GM23338 (cell line): ENCODE measurements around the gene GBX1. TPM values are rescaled to one million over a fixed set of nuclear protein-coding genes. Genes with fewer than 3 reads are reported as not detected.

Source experiments
- ATAC-seq: fragments of 200-7000 bp; cut with Tn5 transposase; 3 replicates; pipeline ENCODE4 v1.9.1; 2020
- DNase-seq: peaks from one replicate; pipeline ENCODE4 v3.0.0-alpha.2; 2015; ENCODE audit warnings: low spot score
- H2AFZ ChIP-seq: fragments of 200-600 bp; sonication (generic); 2 replicates; pipeline ENCODE4 v1.8.0; 2016; ENCODE audit warnings: antibody characterized with exemption, mild to moderate bottlenecking, moderate library complexity
- H3F3A ChIP-seq: fragments of 200-600 bp; sonication (generic); replicated peaks from 2 replicates; pipeline ENCODE4 v1.8.0; 2017; ENCODE audit warnings: antibody characterized with exemption, mixed run types, low read depth
- H3K27ac ChIP-seq: fragments of 200-600 bp; sonication (generic); 2 replicates; pipeline ENCODE4 v1.6.1; 2016; ENCODE audit warnings: low read depth
- H3K27me3 ChIP-seq: fragments of 200-600 bp; sonication (generic); 2 replicates; pipeline ENCODE4 v1.8.0; 2016; ENCODE audit warnings: mild to moderate bottlenecking, mixed run types, moderate library complexity; ENCODE audit not compliant: insufficient read depth
- H3K36me3 ChIP-seq: fragments of 200-600 bp; sonication (generic); 2 replicates; pipeline ENCODE4 v1.8.0; 2016; ENCODE audit warnings: mild to moderate bottlenecking; ENCODE audit not compliant: insufficient read depth
- H3K4me1 ChIP-seq: fragments of 200-600 bp; sonication (generic); 2 replicates; pipeline ENCODE4 v1.8.0; 2016; ENCODE audit warnings: mild to moderate bottlenecking, moderate library complexity; ENCODE audit not compliant: insufficient read depth
- H3K4me2 ChIP-seq: fragments of 200-600 bp; sonication (generic); 2 replicates; pipeline ENCODE4 v1.7.1; 2017; ENCODE audit warnings: mixed run types
- H3K4me3 ChIP-seq: fragments of 200-600 bp; sonication (generic); 2 replicates; pipeline ENCODE4 v1.6.1; 2016; ENCODE audit warnings: mixed run types
- H3K79me2 ChIP-seq: fragments of 200-600 bp; sonication (generic); replicated peaks from 2 replicates; pipeline ENCODE4 v1.8.0; 2017; ENCODE audit warnings: mild to moderate bottlenecking; ENCODE audit not compliant: insufficient read depth
- H3K9me2 ChIP-seq: fragments of 200-600 bp; sonication (generic); 2 replicates; pipeline ENCODE4 v1.8.0; 2017; ENCODE audit not compliant: insufficient read depth
- H4K20me1 ChIP-seq: fragments of 200-600 bp; sonication (generic); replicated peaks from 2 replicates; pipeline ENCODE4 v1.8.0; 2017; ENCODE audit warnings: mild to moderate bottlenecking; ENCODE audit not compliant: insufficient read depth
- H3K27ac Mint-ChIP-seq: 2 replicates; pipeline ENCODE4 v1.8.0; 2020; ENCODE audit warnings: inconsistent platforms, mild to moderate bottlenecking, moderate library complexity, mixed read lengths
- H3K27me3 Mint-ChIP-seq: 3 replicates; pipeline ENCODE4 v1.8.0; 2022; ENCODE audit warnings: low read depth, mild to moderate bottlenecking, moderate library complexity, mixed read lengths, inconsistent platforms; ENCODE audit not compliant: insufficient read depth, poor library complexity
- H3K36me3 Mint-ChIP-seq: 3 replicates; pipeline ENCODE4 v1.8.0; 2021; ENCODE audit warnings: low read depth, mild to moderate bottlenecking, inconsistent platforms, moderate library complexity, mixed read lengths
- H3K4me1 Mint-ChIP-seq: 3 replicates; pipeline ENCODE4 v1.8.0; 2020; ENCODE audit warnings: mild to moderate bottlenecking, inconsistent platforms, mixed read lengths
- H3K4me3 Mint-ChIP-seq: 3 replicates; pipeline ENCODE4 v1.8.0; 2021; ENCODE audit warnings: moderate library complexity, mild to moderate bottlenecking, inconsistent platforms, mixed read lengths
- H3K9me3 Mint-ChIP-seq: 3 replicates; pipeline ENCODE4 v1.8.0; 2020; ENCODE audit warnings: moderate library complexity, mild to moderate bottlenecking, inconsistent platforms, mixed read lengths
- CREB1 ChIP-seq: fragments of 250-450 bp; sonication (Bioruptor Pico); IDR thresholded peaks from 2 replicates; pipeline ENCODE4 v1.5.0; 2020; ENCODE audit warnings: low read depth, mild to moderate bottlenecking, moderate library complexity
- EZH2 ChIP-seq: fragments of 200-600 bp; sonication (generic); IDR thresholded peaks from one replicate; pipeline ENCODE4 v1.8.0; 2017; ENCODE audit warnings: antibody characterized with exemption, mild to moderate bottlenecking, low read depth; ENCODE audit not compliant: unreplicated experiment
- JUNB ChIP-seq: IDR thresholded peaks from one replicate; pipeline ENCODE4 v1.6.1; 2016; ENCODE audit warnings: antibody characterized with exemption; ENCODE audit not compliant: unreplicated experiment
- NANOG ChIP-seq: IDR thresholded peaks from 2 replicates; pipeline ENCODE4 v1.6.1; 2016; ENCODE audit warnings: antibody characterized with exemption, borderline replicate concordance
- POLR2AphosphoS5 ChIP-seq: IDR thresholded peaks from 2 replicates; pipeline ENCODE4 v1.6.1; 2016; ENCODE audit warnings: antibody characterized with exemption, low read depth
- STAT1 ChIP-seq: IDR thresholded peaks from one replicate; pipeline ENCODE4 v1.6.1; 2016; ENCODE audit warnings: antibody characterized with exemption; ENCODE audit not compliant: unreplicated experiment
- polyA plus RNA-seq: library from polyadenylated mRNA; unstranded; fragments of >200 nt; fragmentation: Nextera tagmentation; extraction: Ambion mirVana; gene quantifications from 2 replicates; pipeline ENCODE4 v1.2.1, GENCODE V29; 2016
- total RNA-seq: library from RNA; depleted of rRNA; stranded (reverse); fragments of >200 nt; shearing (Covaris generic); gene quantifications from 2 replicates; pipeline ENCODE4 v1.2.3, GENCODE V29; 2014
- TF ChIP-seq, protein P1 (sequence below): fragments of 250-450 bp; sonication (Bioruptor Pico); IDR thresholded peaks from 2 replicates; pipeline ENCODE4 v1.5.0; 2020; ENCODE audit warnings: mild to moderate bottlenecking, moderate library complexity
- TF ChIP-seq, protein P2 (sequence below), 2 experiments: fragments of 200-600 bp in 1 of 2; sonication (generic) in 1 of 2; conservative IDR thresholded peaks; 2 replicates each; pipeline versions ENCODE4 v1.5.1 to v1.6.1; 2016 to 2017; ENCODE audit warnings: antibody characterized with exemption in 2 of 2, low read depth in 2 of 2, mild to moderate bottlenecking in 2 of 2, moderate library complexity in 1 of 2
- TF ChIP-seq, protein P3 (sequence below): IDR thresholded peaks from 2 replicates; pipeline ENCODE4 v1.6.1; 2016; ENCODE audit warnings: antibody characterized with exemption
- TF ChIP-seq, protein P4 (sequence below): IDR thresholded peaks from one replicate; pipeline ENCODE4 v1.6.1; 2018; ENCODE audit warnings: antibody characterized with exemption; ENCODE audit not compliant: unreplicated experiment

Gene GBX1
- total and polyA plus RNA-seq, 2 experiments from 2014 or later, result 0.24 TPM; not detected in 1

DNA sequence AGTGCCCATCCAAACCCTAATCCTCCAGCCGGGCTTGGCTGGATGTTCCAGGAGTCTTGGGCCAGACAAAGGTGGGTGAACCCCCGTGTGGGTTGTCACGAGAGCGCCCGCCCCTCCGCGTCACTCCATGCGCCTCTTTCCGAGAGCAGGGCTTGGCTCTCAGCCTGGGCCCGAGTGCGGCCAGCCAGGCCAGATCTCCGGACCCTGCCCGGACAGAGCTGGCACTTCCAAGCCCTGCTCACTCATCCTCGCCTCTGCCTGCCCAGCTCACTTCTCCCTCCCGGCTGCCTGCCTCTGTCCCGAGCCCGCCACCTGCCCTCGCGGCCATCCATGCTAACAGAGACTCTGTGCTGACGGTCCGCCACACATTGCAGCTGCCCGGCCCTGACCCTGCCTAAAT, 46.6 kb downstream of the GBX1 start:
- Histone ChIP-seq H3K9me2 (no peaks in the 10 kb centered on the region), H4K20me1 (peaks cover 33% of the 10 kb centered on the region), H3K4me2 (no peak overlapping the region), H2AFZ (no peak overlapping the region), H3K36me3 (no peaks in the 10 kb centered on the region; the same call in 1 of the 2 replicates), H3K27ac (no peak overlapping the region), H3K4me3 (no peak overlapping the region), H3K27me3 (peaks cover 22% of the 10 kb centered on the region), H3K79me2 (no peaks in the 10 kb centered on the region), H3K4me1 (peaks cover 14% of the 10 kb centered on the region; the same call in 1 of the 2 replicates), H3F3A (peaks cover 16% of the 10 kb centered on the region)
- ATAC-seq, result no peak
- Mint-ChIP-seq H3K9me3 (no peaks in the 10 kb centered on the region), H3K4me3 (no peak overlapping the region), H3K27ac (no peak overlapping the region), H3K4me1 (peaks cover 30% of the 10 kb centered on the region), H3K27me3 (peaks cover 31% of the 10 kb centered on the region), H3K36me3 (peaks cover 36% of the 10 kb centered on the region)
- no peak for DNase-seq
- TF ChIP-seq JUNB, result no peak

DNA sequence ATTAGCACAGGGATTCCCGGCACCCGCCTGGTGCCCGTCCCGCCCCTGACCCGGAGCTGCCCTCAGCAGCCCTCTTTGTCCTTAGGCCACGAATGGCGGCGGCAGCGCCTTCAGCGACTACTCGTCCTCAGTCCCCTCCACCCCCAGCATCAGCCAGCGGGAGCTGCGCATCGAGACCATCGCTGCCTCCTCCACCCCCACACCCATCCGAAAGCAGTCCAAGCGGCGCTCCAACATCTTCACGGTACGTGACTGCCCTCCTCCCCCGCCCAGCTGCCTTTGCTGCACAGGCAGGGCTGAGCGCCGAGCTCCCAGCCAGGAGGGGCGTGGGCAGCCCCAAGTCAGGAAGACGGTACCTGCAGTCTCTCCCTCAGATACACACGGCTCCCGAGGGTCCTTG, 47.6 kb downstream of the GBX1 start:
- H3K27ac Mint-ChIP-seq, result no peak overlapping the region
- ATAC-seq, result no peak
- DNase-seq, result no peak
- H3K9me3 Mint-ChIP-seq, result no peaks in the 10 kb centered on the region
- Histone ChIP-seq H3K9me2 (no peaks in the 10 kb centered on the region), H2AFZ (no peak overlapping the region), H3F3A (peaks cover 12% of the 10 kb centered on the region), H3K4me2 (no peak overlapping the region), H3K36me3 (no peaks in the 10 kb centered on the region; the same call in 1 of the 2 replicates), H3K4me1 (peaks cover 12% of the 10 kb centered on the region; the same call in 1 of the 2 replicates), H3K27me3 (peaks cover 24% of the 10 kb centered on the region), H4K20me1 (peaks cover 32% of the 10 kb centered on the region), H3K79me2 (no peaks in the 10 kb centered on the region), H3K27ac (no peak overlapping the region), H3K4me3 (no peak overlapping the region)
- H3K36me3 Mint-ChIP-seq, result peaks cover 36% of the 10 kb centered on the region
- no peak overlapping the region for H3K4me3 Mint-ChIP-seq
- peaks cover 27% of the 10 kb centered on the region for H3K4me1 Mint-ChIP-seq
- H3K27me3 Mint-ChIP-seq, result peaks cover 27% of the 10 kb centered on the region
- TF ChIP-seq, protein P1, sequence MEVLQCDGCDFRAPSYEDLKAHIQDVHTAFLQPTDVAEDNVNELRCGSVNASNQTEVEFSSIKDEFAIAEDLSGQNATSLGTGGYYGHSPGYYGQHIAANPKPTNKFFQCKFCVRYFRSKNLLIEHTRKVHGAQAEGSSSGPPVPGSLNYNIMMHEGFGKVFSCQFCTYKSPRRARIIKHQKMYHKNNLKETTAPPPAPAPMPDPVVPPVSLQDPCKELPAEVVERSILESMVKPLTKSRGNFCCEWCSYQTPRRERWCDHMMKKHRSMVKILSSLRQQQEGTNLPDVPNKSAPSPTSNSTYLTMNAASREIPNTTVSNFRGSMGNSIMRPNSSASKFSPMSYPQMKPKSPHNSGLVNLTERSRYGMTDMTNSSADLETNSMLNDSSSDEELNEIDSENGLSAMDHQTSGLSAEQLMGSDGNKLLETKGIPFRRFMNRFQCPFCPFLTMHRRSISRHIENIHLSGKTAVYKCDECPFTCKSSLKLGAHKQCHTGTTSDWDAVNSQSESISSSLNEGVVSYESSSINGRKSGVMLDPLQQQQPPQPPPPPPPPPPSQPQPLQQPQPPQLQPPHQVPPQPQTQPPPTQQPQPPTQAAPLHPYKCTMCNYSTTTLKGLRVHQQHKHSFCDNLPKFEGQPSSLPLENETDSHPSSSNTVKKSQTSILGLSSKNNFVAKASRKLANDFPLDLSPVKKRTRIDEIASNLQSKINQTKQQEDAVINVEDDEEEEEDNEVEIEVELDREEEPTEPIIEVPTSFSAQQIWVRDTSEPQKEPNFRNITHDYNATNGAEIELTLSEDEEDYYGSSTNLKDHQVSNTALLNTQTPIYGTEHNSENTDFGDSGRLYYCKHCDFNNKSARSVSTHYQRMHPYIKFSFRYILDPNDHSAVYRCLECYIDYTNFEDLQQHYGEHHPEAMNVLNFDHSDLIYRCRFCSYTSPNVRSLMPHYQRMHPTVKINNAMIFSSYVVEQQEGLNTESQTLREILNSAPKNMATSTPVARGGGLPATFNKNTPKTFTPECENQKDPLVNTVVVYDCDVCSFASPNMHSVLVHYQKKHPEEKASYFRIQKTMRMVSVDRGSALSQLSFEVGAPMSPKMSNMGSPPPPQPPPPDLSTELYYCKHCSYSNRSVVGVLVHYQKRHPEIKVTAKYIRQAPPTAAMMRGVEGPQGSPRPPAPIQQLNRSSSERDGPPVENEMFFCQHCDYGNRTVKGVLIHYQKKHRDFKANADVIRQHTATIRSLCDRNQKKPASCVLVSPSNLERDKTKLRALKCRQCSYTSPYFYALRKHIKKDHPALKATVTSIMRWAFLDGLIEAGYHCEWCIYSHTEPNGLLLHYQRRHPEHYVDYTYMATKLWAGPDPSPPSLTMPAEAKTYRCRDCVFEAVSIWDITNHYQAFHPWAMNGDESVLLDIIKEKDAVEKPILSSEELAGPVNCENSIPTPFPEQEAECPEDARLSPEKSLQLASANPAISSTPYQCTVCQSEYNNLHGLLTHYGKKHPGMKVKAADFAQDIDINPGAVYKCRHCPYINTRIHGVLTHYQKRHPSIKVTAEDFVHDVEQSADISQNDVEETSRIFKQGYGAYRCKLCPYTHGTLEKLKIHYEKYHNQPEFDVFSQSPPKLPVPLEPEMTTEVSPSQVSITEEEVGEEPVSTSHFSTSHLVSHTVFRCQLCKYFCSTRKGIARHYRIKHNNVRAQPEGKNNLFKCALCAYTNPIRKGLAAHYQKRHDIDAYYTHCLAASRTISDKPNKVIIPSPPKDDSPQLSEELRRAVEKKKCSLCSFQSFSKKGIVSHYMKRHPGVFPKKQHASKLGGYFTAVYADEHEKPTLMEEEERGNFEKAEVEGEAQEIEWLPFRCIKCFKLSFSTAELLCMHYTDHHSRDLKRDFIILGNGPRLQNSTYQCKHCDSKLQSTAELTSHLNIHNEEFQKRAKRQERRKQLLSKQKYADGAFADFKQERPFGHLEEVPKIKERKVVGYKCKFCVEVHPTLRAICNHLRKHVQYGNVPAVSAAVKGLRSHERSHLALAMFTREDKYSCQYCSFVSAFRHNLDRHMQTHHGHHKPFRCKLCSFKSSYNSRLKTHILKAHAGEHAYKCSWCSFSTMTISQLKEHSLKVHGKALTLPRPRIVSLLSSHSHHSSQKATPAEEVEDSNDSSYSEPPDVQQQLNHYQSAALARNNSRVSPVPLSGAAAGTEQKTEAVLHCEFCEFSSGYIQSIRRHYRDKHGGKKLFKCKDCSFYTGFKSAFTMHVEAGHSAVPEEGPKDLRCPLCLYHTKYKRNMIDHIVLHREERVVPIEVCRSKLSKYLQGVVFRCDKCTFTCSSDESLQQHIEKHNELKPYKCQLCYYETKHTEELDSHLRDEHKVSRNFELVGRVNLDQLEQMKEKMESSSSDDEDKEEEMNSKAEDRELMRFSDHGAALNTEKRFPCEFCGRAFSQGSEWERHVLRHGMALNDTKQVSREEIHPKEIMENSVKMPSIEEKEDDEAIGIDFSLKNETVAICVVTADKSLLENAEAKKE (CRISPR knock-in tag), result no peak
- TF ChIP-seq, protein P2, sequence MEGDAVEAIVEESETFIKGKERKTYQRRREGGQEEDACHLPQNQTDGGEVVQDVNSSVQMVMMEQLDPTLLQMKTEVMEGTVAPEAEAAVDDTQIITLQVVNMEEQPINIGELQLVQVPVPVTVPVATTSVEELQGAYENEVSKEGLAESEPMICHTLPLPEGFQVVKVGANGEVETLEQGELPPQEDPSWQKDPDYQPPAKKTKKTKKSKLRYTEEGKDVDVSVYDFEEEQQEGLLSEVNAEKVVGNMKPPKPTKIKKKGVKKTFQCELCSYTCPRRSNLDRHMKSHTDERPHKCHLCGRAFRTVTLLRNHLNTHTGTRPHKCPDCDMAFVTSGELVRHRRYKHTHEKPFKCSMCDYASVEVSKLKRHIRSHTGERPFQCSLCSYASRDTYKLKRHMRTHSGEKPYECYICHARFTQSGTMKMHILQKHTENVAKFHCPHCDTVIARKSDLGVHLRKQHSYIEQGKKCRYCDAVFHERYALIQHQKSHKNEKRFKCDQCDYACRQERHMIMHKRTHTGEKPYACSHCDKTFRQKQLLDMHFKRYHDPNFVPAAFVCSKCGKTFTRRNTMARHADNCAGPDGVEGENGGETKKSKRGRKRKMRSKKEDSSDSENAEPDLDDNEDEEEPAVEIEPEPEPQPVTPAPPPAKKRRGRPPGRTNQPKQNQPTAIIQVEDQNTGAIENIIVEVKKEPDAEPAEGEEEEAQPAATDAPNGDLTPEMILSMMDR (conservative IDR thresholded peaks at IDR 0.05; ENCODE audit: low read depth in 2 of 2), result no peak
- TF ChIP-seq NANOG (no peak), CREB1 (CRISPR knock-in tag) (no peak), POLR2AphosphoS5 (no peak), STAT1 (no peak), EZH2 (no peak)
- TF ChIP-seq, protein P3, sequence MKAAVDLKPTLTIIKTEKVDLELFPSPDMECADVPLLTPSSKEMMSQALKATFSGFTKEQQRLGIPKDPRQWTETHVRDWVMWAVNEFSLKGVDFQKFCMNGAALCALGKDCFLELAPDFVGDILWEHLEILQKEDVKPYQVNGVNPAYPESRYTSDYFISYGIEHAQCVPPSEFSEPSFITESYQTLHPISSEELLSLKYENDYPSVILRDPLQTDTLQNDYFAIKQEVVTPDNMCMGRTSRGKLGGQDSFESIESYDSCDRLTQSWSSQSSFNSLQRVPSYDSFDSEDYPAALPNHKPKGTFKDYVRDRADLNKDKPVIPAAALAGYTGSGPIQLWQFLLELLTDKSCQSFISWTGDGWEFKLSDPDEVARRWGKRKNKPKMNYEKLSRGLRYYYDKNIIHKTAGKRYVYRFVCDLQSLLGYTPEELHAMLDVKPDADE, result no peak
- TF ChIP-seq, protein P4, sequence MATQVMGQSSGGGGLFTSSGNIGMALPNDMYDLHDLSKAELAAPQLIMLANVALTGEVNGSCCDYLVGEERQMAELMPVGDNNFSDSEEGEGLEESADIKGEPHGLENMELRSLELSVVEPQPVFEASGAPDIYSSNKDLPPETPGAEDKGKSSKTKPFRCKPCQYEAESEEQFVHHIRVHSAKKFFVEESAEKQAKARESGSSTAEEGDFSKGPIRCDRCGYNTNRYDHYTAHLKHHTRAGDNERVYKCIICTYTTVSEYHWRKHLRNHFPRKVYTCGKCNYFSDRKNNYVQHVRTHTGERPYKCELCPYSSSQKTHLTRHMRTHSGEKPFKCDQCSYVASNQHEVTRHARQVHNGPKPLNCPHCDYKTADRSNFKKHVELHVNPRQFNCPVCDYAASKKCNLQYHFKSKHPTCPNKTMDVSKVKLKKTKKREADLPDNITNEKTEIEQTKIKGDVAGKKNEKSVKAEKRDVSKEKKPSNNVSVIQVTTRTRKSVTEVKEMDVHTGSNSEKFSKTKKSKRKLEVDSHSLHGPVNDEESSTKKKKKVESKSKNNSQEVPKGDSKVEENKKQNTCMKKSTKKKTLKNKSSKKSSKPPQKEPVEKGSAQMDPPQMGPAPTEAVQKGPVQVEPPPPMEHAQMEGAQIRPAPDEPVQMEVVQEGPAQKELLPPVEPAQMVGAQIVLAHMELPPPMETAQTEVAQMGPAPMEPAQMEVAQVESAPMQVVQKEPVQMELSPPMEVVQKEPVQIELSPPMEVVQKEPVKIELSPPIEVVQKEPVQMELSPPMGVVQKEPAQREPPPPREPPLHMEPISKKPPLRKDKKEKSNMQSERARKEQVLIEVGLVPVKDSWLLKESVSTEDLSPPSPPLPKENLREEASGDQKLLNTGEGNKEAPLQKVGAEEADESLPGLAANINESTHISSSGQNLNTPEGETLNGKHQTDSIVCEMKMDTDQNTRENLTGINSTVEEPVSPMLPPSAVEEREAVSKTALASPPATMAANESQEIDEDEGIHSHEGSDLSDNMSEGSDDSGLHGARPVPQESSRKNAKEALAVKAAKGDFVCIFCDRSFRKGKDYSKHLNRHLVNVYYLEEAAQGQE, result no peak
